CD4-positive, alpha-beta memory T cell (primary cell): Measurements from ENCODE around the gene GDPD2. TPM values are rescaled to one million over a fixed set of nuclear protein-coding genes. Genes with fewer than 3 reads are reported as not detected.
"Not testable (repeated sequence)": the region's sequence is repeated elsewhere in the genome, so short reads cannot be mapped to it uniquely, and the experiment has no call there.

Experiments used
- CTCF ChIA-PET: fragments of 350-600 bp; sonication (Branson Sonifier 250); formaldehyde crosslinking; loops from one replicate; lab custom pipeline; 2021; ENCODE audit warnings: inconsistent platforms; ENCODE audit not compliant: partially characterized antibody; lab: Charles Lee
- POLR2A ChIA-PET: fragments of 350-600 bp; sonication (Branson Sonifier 250); formaldehyde crosslinking; loops from one replicate; lab custom pipeline; 2021; ENCODE audit not compliant: partially characterized antibody; lab: Charles Lee
- DNase-seq, 5 donors: peaks; one replicate each; pipeline versions ENCODE4 v3.0.0 to v3.0.0-alpha.2; 2020 to 2022; ENCODE audit warnings: mixed read lengths in 1 of 5
- H3K27ac ChIP-seq: one replicate; pipeline ENCODE4 v1.7.0; 2013; ENCODE audit warnings: low read depth, low read length
- H3K27me3 ChIP-seq: 2 replicates; pipeline ENCODE4 v1.7.0; 2013; ENCODE audit warnings: mild to moderate bottlenecking, low read length, moderate library complexity; ENCODE audit not compliant: insufficient read depth
- H3K36me3 ChIP-seq: 2 replicates; pipeline ENCODE4 v1.7.0; 2013; ENCODE audit warnings: mild to moderate bottlenecking, low read length, moderate library complexity; ENCODE audit not compliant: insufficient read depth
- H3K4me1 ChIP-seq: 2 replicates; pipeline ENCODE4 v1.7.0; 2013; ENCODE audit warnings: mild to moderate bottlenecking, low read length, moderate library complexity; ENCODE audit not compliant: insufficient read depth
- H3K4me3 ChIP-seq, 2 donors: one replicate each; pipeline ENCODE4 v1.7.0; 2013; ENCODE audit warnings: low read length in 2 of 2, mild to moderate bottlenecking in 1 of 2
- H3K9me3 ChIP-seq, 2 donors: one replicate each; pipeline ENCODE4 v1.7.0; 2013; ENCODE audit warnings: low read length in 2 of 2, control low read depth in 1 of 2; ENCODE audit not compliant: control insufficient read depth in 1 of 2
- H3K27ac Mint-ChIP-seq, 7 donors: one replicate each; pipeline ENCODE4 v1.8.0; 2020 to 2021; ENCODE audit warnings: mixed read lengths in 7 of 7, mild to moderate bottlenecking in 6 of 7, inconsistent platforms in 3 of 7, moderate library complexity in 3 of 7
- H3K27me3 Mint-ChIP-seq, 2 donors: one replicate each; pipeline ENCODE4 v1.8.0; 2020 to 2021; ENCODE audit warnings: mixed read lengths in 2 of 2
- H3K36me3 Mint-ChIP-seq, 2 donors: one replicate each; pipeline ENCODE4 v1.8.0; 2020 to 2021; ENCODE audit warnings: mixed read lengths in 2 of 2, inconsistent platforms in 1 of 2, mild to moderate bottlenecking in 1 of 2
- H3K4me1 Mint-ChIP-seq, 4 donors: one replicate each; pipeline ENCODE4 v1.8.0; 2020 to 2021; ENCODE audit warnings: mixed read lengths in 4 of 4, mild to moderate bottlenecking in 1 of 4
- H3K4me3 Mint-ChIP-seq, 8 donors: one replicate each; pipeline ENCODE4 v1.8.0; 2020 to 2021; ENCODE audit warnings: mixed read lengths in 8 of 8, mild to moderate bottlenecking in 7 of 8, moderate library complexity in 6 of 8, inconsistent platforms in 3 of 8
- H3K9me3 Mint-ChIP-seq, 8 donors: one replicate each; pipeline ENCODE4 v1.8.0; 2020 to 2021; ENCODE audit warnings: mixed read lengths in 8 of 8, mild to moderate bottlenecking in 5 of 8, inconsistent platforms in 3 of 8, moderate library complexity in 1 of 8
- intact Hi-C: fragments of 100-400 bp; cut with micrococcal nuclease; formaldehyde crosslinking; loops from one replicate; pipeline ENCODE4 v1.15.1; 2023
- polyA plus RNA-seq, 2 donors: library from polyadenylated mRNA; unstranded; fragments of 300-500 nt; fragmentation: Illumina TruSeq; gene quantifications; one replicate each; pipeline ENCODE4 v1.2.3, GENCODE V29; 2021
- total RNA-seq, 2 experiments: library from RNA; stranded (reverse); gene quantifications; one replicate each; pipeline ENCODE4 v1.2.3, GENCODE V29; 2021

The GDPD2 gene, protein sequence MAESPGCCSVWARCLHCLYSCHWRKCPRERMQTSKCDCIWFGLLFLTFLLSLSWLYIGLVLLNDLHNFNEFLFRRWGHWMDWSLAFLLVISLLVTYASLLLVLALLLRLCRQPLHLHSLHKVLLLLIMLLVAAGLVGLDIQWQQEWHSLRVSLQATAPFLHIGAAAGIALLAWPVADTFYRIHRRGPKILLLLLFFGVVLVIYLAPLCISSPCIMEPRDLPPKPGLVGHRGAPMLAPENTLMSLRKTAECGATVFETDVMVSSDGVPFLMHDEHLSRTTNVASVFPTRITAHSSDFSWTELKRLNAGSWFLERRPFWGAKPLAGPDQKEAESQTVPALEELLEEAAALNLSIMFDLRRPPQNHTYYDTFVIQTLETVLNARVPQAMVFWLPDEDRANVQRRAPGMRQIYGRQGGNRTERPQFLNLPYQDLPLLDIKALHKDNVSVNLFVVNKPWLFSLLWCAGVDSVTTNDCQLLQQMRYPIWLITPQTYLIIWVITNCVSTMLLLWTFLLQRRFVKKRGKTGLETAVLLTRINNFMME
- total RNA-seq, result not detected
- polyA plus RNA-seq, result not detected

DNA sequence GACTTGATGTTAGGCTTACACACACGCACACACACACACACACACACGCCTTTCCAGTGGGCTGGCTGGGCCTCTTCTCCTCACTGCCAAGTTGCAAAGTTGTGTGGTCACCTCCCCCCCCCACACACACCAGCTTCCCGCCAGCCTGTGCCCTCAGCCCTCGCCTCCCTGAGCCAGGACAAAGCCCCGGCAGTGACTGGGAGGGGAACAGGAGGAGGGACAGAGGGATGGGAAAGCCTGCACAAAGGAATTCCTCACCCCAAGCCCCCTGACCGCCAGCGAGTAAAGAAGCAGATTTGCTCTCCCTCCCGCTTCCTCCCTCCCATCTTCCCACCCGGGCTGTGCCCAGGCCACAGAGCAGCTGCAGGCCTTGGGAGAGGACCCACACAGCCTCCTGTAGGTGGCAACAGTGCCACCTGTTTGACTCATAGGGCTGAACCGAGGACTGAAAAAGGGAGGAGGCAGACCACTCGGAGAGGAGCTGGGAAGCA, at the start of gene GDPD2:
TSS of gene GDPD2 (plus strand) at position 464 of the 491 bp plus-strand sequence. CDS start 1,671 bp downstream, outside the sequence.
- Histone ChIP-seq H3K4me3 (no peak within 1 kb of the TSS), H3K9me3 (no peaks in the 10 kb centered on the region), H3K27me3 (no peaks in the 10 kb centered on the region), H3K27ac (no peak within 1 kb of the TSS), H3K4me1 (no peaks in the 10 kb centered on the region), H3K36me3 (no peaks in the 10 kb centered on the region)
- no peaks in the 10 kb centered on the region for H3K4me1 Mint-ChIP-seq
- H3K27ac Mint-ChIP-seq, result no peak within 1 kb of the TSS
- intact Hi-C loops, result no loop called here
- ChIA-PET CTCF (interaction anchor here (0.8 kb wide), 1 partner anchor 9 kb away, joined by 3 read pairs; no protein-coding TSS in a partner anchor), POLR2A (no interaction called here)
- DNase-seq, result no peak
- no peak within 1 kb of the TSS for H3K4me3 Mint-ChIP-seq
- H3K9me3 Mint-ChIP-seq, result no peaks in the 10 kb centered on the region
- no peaks in the 10 kb centered on the region for H3K27me3 Mint-ChIP-seq
- H3K36me3 Mint-ChIP-seq, result no peaks in the 10 kb centered on the region

DNA sequence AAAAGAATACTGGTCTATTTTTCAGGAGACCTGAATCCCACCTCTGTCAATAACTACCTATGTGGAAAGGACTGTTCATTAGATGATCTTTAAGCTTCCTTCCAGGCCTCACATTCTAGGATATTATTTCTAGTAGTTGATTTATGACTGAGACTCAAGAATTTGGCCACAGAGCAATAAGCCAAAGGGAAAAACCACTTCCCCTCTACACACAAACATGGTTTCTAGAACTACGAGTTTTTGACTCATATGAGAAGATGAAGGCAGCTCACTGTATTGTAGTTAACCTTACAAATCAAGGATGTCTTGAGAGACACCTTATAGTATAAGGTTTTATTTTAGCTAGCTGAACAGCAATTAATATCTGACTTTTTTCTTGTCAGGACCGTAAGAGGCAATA, 36.9 kb upstream of the GDPD2 start:
- CTCF ChIA-PET, result no interaction called here
- no peaks in the 10 kb centered on the region for H3K4me1 ChIP-seq
- H3K9me3 Mint-ChIP-seq, result peaks cover 0 to 2% (median 0%) of the 10 kb centered on the region in 8 donors
- no peaks in the 10 kb centered on the region for H3K27me3 Mint-ChIP-seq
- no peak for DNase-seq
- intact Hi-C loops, result no loop called here
- H3K27ac Mint-ChIP-seq, result peak overlapping the region in 1 of 7 donors; percentile 53
- no peak overlapping the region for H3K4me3 Mint-ChIP-seq
- no peak overlapping the region for H3K27ac ChIP-seq
- no peaks in the 10 kb centered on the region for H3K9me3 ChIP-seq
- POLR2A ChIA-PET, result interaction anchor here (0.8 kb wide), 1 partner anchor 13 kb away, joined by 3 read pairs; no protein-coding TSS in a partner anchor
- H3K27me3 ChIP-seq, result no peaks in the 10 kb centered on the region
- no peaks in the 10 kb centered on the region for H3K36me3 ChIP-seq
- H3K4me3 ChIP-seq, result no peak overlapping the region
- no peaks in the 10 kb centered on the region for H3K36me3 Mint-ChIP-seq
- H3K4me1 Mint-ChIP-seq, result peaks cover 0 to 1% (median 0%) of the 10 kb centered on the region in 4 donors

DNA sequence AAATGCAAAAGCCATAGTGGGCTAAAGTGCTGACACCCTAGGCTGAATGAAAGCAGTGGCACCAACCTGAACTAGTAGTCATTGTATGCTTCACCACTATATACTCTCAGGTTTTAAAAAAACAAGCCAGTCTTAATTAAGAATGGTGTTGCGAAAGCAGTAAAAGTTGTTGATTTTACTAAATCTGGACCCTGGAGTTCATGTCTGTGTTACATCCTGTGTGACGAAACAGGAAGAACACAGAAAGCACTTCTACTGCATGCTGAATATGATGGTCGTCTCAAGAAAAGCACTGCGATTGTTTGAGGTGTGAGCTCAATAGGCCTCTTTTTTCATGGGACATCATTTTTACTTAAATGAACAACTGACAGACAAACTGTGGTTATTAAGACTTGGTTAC, 24.2 kb upstream of the GDPD2 start:
- no peaks in the 10 kb centered on the region for H3K36me3 ChIP-seq
- no peaks in the 10 kb centered on the region for H3K27me3 Mint-ChIP-seq
- H3K9me3 Mint-ChIP-seq, result no peaks in the 10 kb centered on the region
- H3K4me3 ChIP-seq, result no peak overlapping the region
- CTCF ChIA-PET, result interaction anchor here (1.0 kb wide), 1 partner anchor 34 kb away, joined by 4 read pairs; no protein-coding TSS in a partner anchor
- peaks cover 7% of the 10 kb centered on the region for H3K4me1 ChIP-seq
- H3K27ac Mint-ChIP-seq, result peak overlapping the region; percentile 81 to 97 (median 95)
- H3K36me3 Mint-ChIP-seq, result no peaks in the 10 kb centered on the region
- H3K27me3 ChIP-seq, result no peaks in the 10 kb centered on the region
- POLR2A ChIA-PET, result interaction anchor here (1.1 to 1.5 kb wide), 4 partner anchors 13 to 1570 kb away, joined by 3 to 7 read pairs (median 4); partner anchors contain the start of gene EFNB1
- DNase-seq, result peak; percentile 45 to 59 (median 50)
- intact Hi-C loops, result loop anchor here (2.0 kb wide), 1 partner anchor 36 kb away; no protein-coding TSS in a partner anchor
- H3K4me3 Mint-ChIP-seq, result peak overlapping the region in 6 of 8 donors; percentile 26 to 65 (median 53)
- peaks cover 0 to 10% (median 5%) of the 10 kb centered on the region in 4 donors for H3K4me1 Mint-ChIP-seq
- H3K9me3 ChIP-seq, result no peaks in the 10 kb centered on the region
- no peak overlapping the region for H3K27ac ChIP-seq

DNA sequence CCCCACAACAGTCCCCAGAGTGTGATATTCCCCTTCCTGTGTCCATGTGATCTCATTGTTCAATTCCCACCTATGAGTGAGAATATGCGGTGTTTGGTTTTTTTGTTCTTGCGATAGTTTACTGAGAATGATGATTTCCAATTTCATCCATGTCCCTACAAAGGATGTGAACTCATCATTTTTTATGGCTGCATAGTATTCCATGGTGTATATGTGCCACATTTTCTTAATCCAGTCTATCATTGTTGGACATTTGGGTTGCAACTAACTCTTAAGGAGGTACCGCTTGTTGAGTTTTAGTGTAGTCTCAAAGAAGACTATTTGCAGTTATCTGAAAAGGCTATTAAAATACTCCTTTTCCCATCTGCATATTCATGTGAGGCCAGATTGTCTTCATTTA, 22.9 kb upstream of the GDPD2 start:
- H3K36me3 ChIP-seq, DNase-seq, H3K9me3 ChIP-seq, H3K27ac ChIP-seq, CTCF ChIA-PET, H3K27me3 ChIP-seq, H3K27ac Mint-ChIP-seq, H3K4me3 ChIP-seq, H3K36me3 Mint-ChIP-seq, H3K9me3 Mint-ChIP-seq, POLR2A ChIA-PET, H3K4me1 ChIP-seq, H3K4me1 Mint-ChIP-seq, H3K4me3 Mint-ChIP-seq, H3K27me3 Mint-ChIP-seq, intact Hi-C loops: not testable (repeated sequence)

DNA sequence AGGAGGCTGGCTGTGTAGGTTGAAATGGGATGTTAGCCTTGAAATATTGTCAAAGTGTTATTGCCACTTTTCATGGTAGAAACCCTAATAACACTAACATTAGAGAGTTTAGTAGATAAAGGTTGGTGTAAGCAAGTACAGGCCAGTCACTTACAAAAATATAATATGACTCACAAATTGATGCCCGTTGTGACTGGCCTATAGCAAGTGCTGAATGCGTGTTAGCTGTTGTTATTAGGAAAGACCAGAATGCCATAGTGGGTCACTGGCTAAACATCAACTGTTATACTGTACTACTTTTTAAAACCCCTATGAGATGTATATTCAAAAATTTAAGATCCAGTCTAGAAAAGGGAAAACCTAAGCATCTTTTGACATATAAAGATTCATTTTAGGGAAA, 20.4 kb upstream of the GDPD2 start:
- no peak overlapping the region for H3K27ac ChIP-seq
- peaks cover 7% of the 10 kb centered on the region for H3K4me1 ChIP-seq
- no peaks in the 10 kb centered on the region for H3K36me3 ChIP-seq
- no peaks in the 10 kb centered on the region for H3K27me3 ChIP-seq
- Mint-ChIP-seq H3K36me3 (no peaks in the 10 kb centered on the region), H3K4me3 (no peak overlapping the region), H3K27ac (no peak overlapping the region), H3K27me3 (no peaks in the 10 kb centered on the region), H3K4me1 (peaks cover 0 to 10% (median 5%) of the 10 kb centered on the region in 4 donors), H3K9me3 (no peaks in the 10 kb centered on the region)
- intact Hi-C loops, result no loop called here
- H3K9me3 ChIP-seq, result no peaks in the 10 kb centered on the region
- DNase-seq, result no peak
- POLR2A ChIA-PET, result no interaction called here
- H3K4me3 ChIP-seq, result no peak overlapping the region
- CTCF ChIA-PET, result interaction anchor here (1.6 kb wide), 1 partner anchor 30 kb away, joined by 3 read pairs; no protein-coding TSS in a partner anchor

DNA sequence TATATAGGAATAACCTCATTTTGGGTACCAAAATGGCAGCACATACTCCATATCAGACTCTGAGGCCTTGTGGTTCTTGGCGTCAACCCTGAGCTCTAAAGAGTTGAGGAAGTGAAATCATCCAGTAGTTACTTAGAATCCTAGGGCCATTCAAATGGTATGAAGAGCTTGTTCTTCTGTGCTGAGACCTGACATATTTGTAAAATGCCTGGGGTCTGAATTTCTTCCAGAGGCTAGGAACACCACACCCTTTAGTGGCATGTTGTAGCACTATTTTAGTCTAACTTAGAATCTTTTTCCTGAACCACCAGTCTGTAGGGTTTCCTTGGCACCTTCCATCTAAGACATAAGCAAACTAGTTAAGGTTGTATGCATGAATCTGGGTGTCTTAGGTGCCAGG, 18.1 kb upstream of the GDPD2 start:
- H3K4me3 Mint-ChIP-seq, result no peak overlapping the region
- intact Hi-C loops, result no loop called here
- H3K4me3 ChIP-seq, result no peak overlapping the region
- no peak for DNase-seq
- no peaks in the 10 kb centered on the region for H3K4me1 ChIP-seq
- H3K36me3 Mint-ChIP-seq, result no peaks in the 10 kb centered on the region
- ChIA-PET POLR2A (no interaction called here), CTCF (interaction anchor here (0.6 to 1.1 kb wide), 2 partner anchors 31 to 487 kb away, joined by 3 read pairs; no protein-coding TSS in a partner anchor)
- no peaks in the 10 kb centered on the region for H3K4me1 Mint-ChIP-seq
- H3K9me3 Mint-ChIP-seq, result no peaks in the 10 kb centered on the region
- no peak overlapping the region for H3K27ac ChIP-seq
- no peaks in the 10 kb centered on the region for H3K9me3 ChIP-seq
- H3K36me3 ChIP-seq, result no peaks in the 10 kb centered on the region
- H3K27me3 Mint-ChIP-seq, result no peaks in the 10 kb centered on the region
- H3K27me3 ChIP-seq, result no peaks in the 10 kb centered on the region
- no peak overlapping the region for H3K27ac Mint-ChIP-seq

DNA sequence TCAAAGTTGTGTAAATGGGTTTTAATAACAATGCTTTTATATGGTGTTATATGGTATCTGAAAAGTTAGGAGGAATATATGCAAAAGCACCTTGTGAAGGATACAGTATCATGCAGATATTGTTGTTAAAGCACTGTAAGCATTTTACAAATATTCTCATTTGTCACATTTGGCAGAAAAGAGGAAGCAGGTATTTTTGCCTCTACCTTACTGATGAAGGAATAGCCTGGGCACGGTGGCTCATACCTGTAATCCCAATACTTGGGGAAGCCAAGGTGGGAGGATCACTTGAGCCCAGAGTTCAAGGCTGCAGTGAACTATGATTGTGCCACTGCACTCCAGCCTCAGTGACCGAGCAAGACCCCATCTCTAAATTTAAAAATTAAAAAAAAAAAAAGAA, 12.2 kb upstream of the GDPD2 start:
- no peaks in the 10 kb centered on the region for H3K9me3 ChIP-seq
- H3K27ac Mint-ChIP-seq, result no peak overlapping the region
- POLR2A ChIA-PET, result no interaction called here
- no peaks in the 10 kb centered on the region for H3K27me3 ChIP-seq
- no peaks in the 10 kb centered on the region for H3K27me3 Mint-ChIP-seq
- no peak overlapping the region for H3K4me3 Mint-ChIP-seq
- intact Hi-C loops, result no loop called here
- no peaks in the 10 kb centered on the region for H3K36me3 ChIP-seq
- no peak overlapping the region for H3K27ac ChIP-seq
- no peaks in the 10 kb centered on the region for H3K9me3 Mint-ChIP-seq
- no peak for DNase-seq
- no peaks in the 10 kb centered on the region for H3K4me1 ChIP-seq
- no peaks in the 10 kb centered on the region for H3K4me1 Mint-ChIP-seq
- H3K36me3 Mint-ChIP-seq, result no peaks in the 10 kb centered on the region
- no peak overlapping the region for H3K4me3 ChIP-seq
- CTCF ChIA-PET, result no interaction called here
